HEK293 (cell line): ENCODE data around the gene JPH2.

Experiments
- CTCF ChIA-PET: fragments of 350-600 bp; formaldehyde crosslinking; extraction: SDS; loops from one replicate; lab custom pipeline; 2021; ENCODE audit warnings: antibody characterized with exemption; lab: Yijun Ruan, JAX
- POLR2A ChIA-PET: fragments of 300-600 bp; formaldehyde crosslinking; extraction: SDS; loops from one replicate; lab custom pipeline; 2020; ENCODE audit warnings: antibody characterized with exemption, inconsistent platforms; lab: Yijun Ruan, JAX
- H3K27ac ChIP-seq: fragments of 200-500 bp; sonication (Bioruptor generic); 2 replicates; pipeline ENCODE4 v1.5.1; 2014; ENCODE audit warnings: low read depth, low read length, control low read depth, inconsistent platforms; ENCODE audit errors: extremely low read depth
- H3K36me3 ChIP-seq, 2 experiments: fragments of 200-500 bp in 1 of 2; sonication (Bioruptor generic) in 1 of 2; 1 replicate in 1 of 2; 2 replicates in 1 of 2; pipeline ENCODE4 v1.5.1; 2014 to 2017; ENCODE audit warnings: inconsistent platforms in 2 of 2, low read length in 2 of 2; ENCODE audit not compliant: control insufficient read depth in 2 of 2, insufficient read depth in 1 of 2
- H3K4me1 ChIP-seq: fragments of 200-500 bp; sonication (Bioruptor generic); 2 replicates; pipeline ENCODE4 v1.5.1; 2014; ENCODE audit warnings: mild to moderate bottlenecking, low read length, inconsistent platforms; ENCODE audit not compliant: control insufficient read depth, insufficient read depth
- H3K4me3 ChIP-seq: 2 replicates; pipeline ENCODE4 v1.5.1; 2011; ENCODE audit warnings: low read depth, mild to moderate bottlenecking, control low read depth, low read length, moderate library complexity
- H3K9me3 ChIP-seq: fragments of 200-500 bp; sonication (Bioruptor generic); 2 replicates; pipeline ENCODE4 v1.5.1; 2014; ENCODE audit warnings: low read depth, low read length, inconsistent platforms; ENCODE audit not compliant: control insufficient read depth, insufficient read depth
- EGR2 ChIP-seq: fragments of 450-650 bp; formaldehyde crosslinking; IDR thresholded peaks from 2 replicates; pipeline ENCODE4 v1.5.1; 2016; ENCODE audit warnings: low read depth, missing biosample characterization, missing genetic modification characterization
- FEZF1 ChIP-seq: fragments of 450-650 bp; formaldehyde crosslinking; IDR thresholded peaks from 2 replicates; pipeline ENCODE4 v1.5.1; 2016; ENCODE audit warnings: missing biosample characterization, missing genetic modification characterization
- KLF10 ChIP-seq: fragments of 450-650 bp; IDR thresholded peaks from 2 replicates; pipeline ENCODE4 v1.5.1; 2018; ENCODE audit warnings: missing biosample characterization, mild to moderate bottlenecking, missing genetic modification characterization
- YY1 ChIP-seq: fragments of 450-650 bp; formaldehyde crosslinking; IDR thresholded peaks from 2 replicates; pipeline ENCODE4 v1.5.1; 2018; ENCODE audit warnings: missing biosample characterization, missing genetic modification characterization
- ZBTB1 ChIP-seq: fragments of 450-650 bp; formaldehyde crosslinking; IDR thresholded peaks from 2 replicates; pipeline ENCODE4 v1.5.1; 2016; ENCODE audit warnings: missing biosample characterization, missing genetic modification characterization
- ZBTB17 ChIP-seq: fragments of 450-650 bp; formaldehyde crosslinking; IDR thresholded peaks from 2 replicates; pipeline ENCODE4 v1.5.1; 2016; ENCODE audit warnings: missing biosample characterization, missing genetic modification characterization
- ZFHX2 ChIP-seq: fragments of 450-650 bp; formaldehyde crosslinking; conservative IDR thresholded peaks from 2 replicates; pipeline ENCODE4 v1.5.1; 2016; ENCODE audit warnings: missing biosample characterization, missing genetic modification characterization
- ZFP41 ChIP-seq: fragments of 450-650 bp; formaldehyde crosslinking; IDR thresholded peaks from 2 replicates; pipeline ENCODE4 v1.5.1; 2016; ENCODE audit warnings: missing biosample characterization, missing genetic modification characterization, borderline replicate concordance
- ZIC2 ChIP-seq: fragments of 450-650 bp; formaldehyde crosslinking; IDR thresholded peaks from 2 replicates; pipeline ENCODE4 v1.5.1; 2016; ENCODE audit warnings: missing biosample characterization, missing genetic modification characterization
- ZNF10 ChIP-seq: fragments of 450-650 bp; formaldehyde crosslinking; IDR thresholded peaks from 2 replicates; pipeline ENCODE4 v1.5.1; 2017; ENCODE audit warnings: missing biosample characterization, missing genetic modification characterization
- ZNF112 ChIP-seq: fragments of 450-650 bp; formaldehyde crosslinking; IDR thresholded peaks from 2 replicates; pipeline ENCODE4 v1.5.0; 2017; ENCODE audit warnings: missing biosample characterization, missing genetic modification characterization
- ZNF121 ChIP-seq: fragments of 450-650 bp; formaldehyde crosslinking; IDR thresholded peaks from 2 replicates; pipeline ENCODE4 v1.5.1; 2016; ENCODE audit warnings: missing biosample characterization, missing genetic modification characterization
- ZNF19 ChIP-seq: fragments of 450-650 bp; formaldehyde crosslinking; IDR thresholded peaks from 2 replicates; pipeline ENCODE4; 2016; ENCODE audit warnings: missing biosample characterization, missing genetic modification characterization, low read depth
- ZNF248 ChIP-seq: fragments of 450-650 bp; formaldehyde crosslinking; IDR thresholded peaks from 2 replicates; pipeline ENCODE4 v1.5.1; 2017; ENCODE audit warnings: missing biosample characterization, missing genetic modification characterization
- ZNF266 ChIP-seq: fragments of 450-650 bp; formaldehyde crosslinking; IDR thresholded peaks from 2 replicates; pipeline ENCODE4 v1.5.1; 2016; ENCODE audit warnings: missing biosample characterization, missing genetic modification characterization, low read depth
- ZNF292 ChIP-seq: fragments of 450-650 bp; formaldehyde crosslinking; IDR thresholded peaks from 2 replicates; pipeline ENCODE4 v1.5.1; 2016; ENCODE audit warnings: low read depth, missing biosample characterization, missing genetic modification characterization, borderline replicate concordance
- ZNF366 ChIP-seq: fragments of 450-650 bp; formaldehyde crosslinking; conservative IDR thresholded peaks from 2 replicates; pipeline ENCODE4 v1.5.1; 2016; ENCODE audit warnings: missing biosample characterization, missing genetic modification characterization
- ZNF530 ChIP-seq: fragments of 450-650 bp; formaldehyde crosslinking; IDR thresholded peaks from 2 replicates; pipeline ENCODE4 v1.5.1; 2016; ENCODE audit warnings: low read depth, missing biosample characterization, missing genetic modification characterization
- ZNF544 ChIP-seq: fragments of 450-650 bp; formaldehyde crosslinking; IDR thresholded peaks from 2 replicates; pipeline ENCODE4 v1.5.0; 2017; ENCODE audit warnings: missing biosample characterization, missing genetic modification characterization
- ZNF623 ChIP-seq: fragments of 450-650 bp; formaldehyde crosslinking; IDR thresholded peaks from 2 replicates; pipeline ENCODE4 v1.5.1; 2016; ENCODE audit warnings: missing biosample characterization, missing genetic modification characterization
- ZNF654 ChIP-seq: fragments of 450-650 bp; formaldehyde crosslinking; IDR thresholded peaks from 2 replicates; pipeline ENCODE4 v1.5.1; 2016; ENCODE audit warnings: low read depth, missing biosample characterization, missing genetic modification characterization
- ZNF670 ChIP-seq: fragments of 450-650 bp; formaldehyde crosslinking; IDR thresholded peaks from 2 replicates; pipeline ENCODE4 v1.5.1; 2016; ENCODE audit warnings: missing biosample characterization, missing genetic modification characterization, low read depth
- ZNF76 ChIP-seq: fragments of 450-650 bp; formaldehyde crosslinking; IDR thresholded peaks from 2 replicates; pipeline ENCODE4; 2016; ENCODE audit warnings: low read depth, missing biosample characterization, missing genetic modification characterization, borderline replicate concordance
- TF ChIP-seq, protein P1 (sequence below): fragments of 450-650 bp; formaldehyde crosslinking; conservative IDR thresholded peaks from 2 replicates; pipeline ENCODE4 v1.5.1; 2016; ENCODE audit warnings: low read depth, missing biosample characterization, missing genetic modification characterization
- TF ChIP-seq, protein P2 (sequence below): fragments of 450-650 bp; formaldehyde crosslinking; IDR thresholded peaks from 2 replicates; pipeline ENCODE4 v1.5.1; 2016; ENCODE audit warnings: missing biosample characterization, missing genetic modification characterization, low read depth
- TF ChIP-seq, protein P3 (sequence below): fragments of 450-650 bp; formaldehyde crosslinking; IDR thresholded peaks from 2 replicates; pipeline ENCODE4 v1.5.1; 2016; ENCODE audit warnings: missing biosample characterization, missing genetic modification characterization, low read depth
- TF ChIP-seq, protein P4 (sequence below): fragments of 450-650 bp; formaldehyde crosslinking; IDR thresholded peaks from 2 replicates; pipeline ENCODE4 v1.5.1; 2016; ENCODE audit warnings: missing biosample characterization, missing genetic modification characterization

Gene JPH2

DNA sequence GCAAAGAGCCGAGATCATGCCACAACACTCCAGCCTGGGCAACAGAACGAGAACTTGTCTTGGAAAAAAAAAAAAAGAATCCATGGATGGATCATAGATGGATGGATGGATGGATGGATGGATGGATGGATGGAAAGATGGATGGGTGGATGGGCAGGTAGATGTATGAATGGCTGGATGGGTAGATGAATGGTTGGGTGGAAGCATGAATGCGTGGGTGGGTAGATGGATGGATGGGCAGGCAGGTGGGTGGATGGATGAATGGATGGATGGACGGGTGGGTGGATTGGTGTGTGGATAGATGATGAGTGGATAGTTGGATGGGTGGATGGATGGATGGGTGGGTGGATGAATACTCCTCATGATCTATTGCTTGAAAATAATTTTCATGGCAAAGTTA is 1.4 kb downstream of the JPH2 start:
- H3K27ac ChIP-seq: no peak overlapping the region
- ChIA-PET POLR2A (no interaction called here), CTCF (interaction anchor here (1.3 to 2.4 kb wide), 2 partner anchors 68 to 69 kb away, joined by 3 to 8 read pairs; no protein-coding TSS in a partner anchor)
- peaks cover 6% of the 10 kb centered on the region for H3K4me1 ChIP-seq
- TF ChIP-seq ZNF266 (tag by site-specific recombination): no peak
- no peak for TF ChIP-seq ZNF654 (tag by site-specific recombination)
- peak; percentile 96 for TF ChIP-seq ZFHX2 (tag by site-specific recombination)
- peak; percentile 99 for TF ChIP-seq EGR2 (tag by site-specific recombination)
- TF ChIP-seq YY1: no peak
- TF ChIP-seq ZNF366 (tag by site-specific recombination): peak; percentile 92
- TF ChIP-seq, protein P1, sequence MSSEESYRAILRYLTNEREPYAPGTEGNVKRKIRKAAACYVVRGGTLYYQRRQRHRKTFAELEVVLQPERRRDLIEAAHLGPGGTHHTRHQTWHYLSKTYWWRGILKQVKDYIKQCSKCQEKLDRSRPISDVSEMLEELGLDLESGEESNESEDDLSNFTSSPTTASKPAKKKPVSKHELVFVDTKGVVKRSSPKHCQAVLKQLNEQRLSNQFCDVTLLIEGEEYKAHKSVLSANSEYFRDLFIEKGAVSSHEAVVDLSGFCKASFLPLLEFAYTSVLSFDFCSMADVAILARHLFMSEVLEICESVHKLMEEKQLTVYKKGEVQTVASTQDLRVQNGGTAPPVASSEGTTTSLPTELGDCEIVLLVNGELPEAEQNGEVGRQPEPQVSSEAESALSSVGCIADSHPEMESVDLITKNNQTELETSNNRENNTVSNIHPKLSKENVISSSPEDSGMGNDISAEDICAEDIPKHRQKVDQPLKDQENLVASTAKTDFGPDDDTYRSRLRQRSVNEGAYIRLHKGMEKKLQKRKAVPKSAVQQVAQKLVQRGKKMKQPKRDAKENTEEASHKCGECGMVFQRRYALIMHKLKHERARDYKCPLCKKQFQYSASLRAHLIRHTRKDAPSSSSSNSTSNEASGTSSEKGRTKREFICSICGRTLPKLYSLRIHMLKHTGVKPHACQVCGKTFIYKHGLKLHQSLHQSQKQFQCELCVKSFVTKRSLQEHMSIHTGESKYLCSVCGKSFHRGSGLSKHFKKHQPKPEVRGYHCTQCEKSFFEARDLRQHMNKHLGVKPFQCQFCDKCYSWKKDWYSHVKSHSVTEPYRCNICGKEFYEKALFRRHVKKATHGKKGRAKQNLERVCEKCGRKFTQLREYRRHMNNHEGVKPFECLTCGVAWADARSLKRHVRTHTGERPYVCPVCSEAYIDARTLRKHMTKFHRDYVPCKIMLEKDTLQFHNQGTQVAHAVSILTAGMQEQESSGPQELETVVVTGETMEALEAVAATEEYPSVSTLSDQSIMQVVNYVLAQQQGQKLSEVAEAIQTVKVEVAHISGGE: no peak
- TF ChIP-seq ZNF670 (tag by site-specific recombination): no peak
- TF ChIP-seq ZNF10: no peak
- no peak for TF ChIP-seq ZIC2 (tag by site-specific recombination)
- TF ChIP-seq, protein P2, sequence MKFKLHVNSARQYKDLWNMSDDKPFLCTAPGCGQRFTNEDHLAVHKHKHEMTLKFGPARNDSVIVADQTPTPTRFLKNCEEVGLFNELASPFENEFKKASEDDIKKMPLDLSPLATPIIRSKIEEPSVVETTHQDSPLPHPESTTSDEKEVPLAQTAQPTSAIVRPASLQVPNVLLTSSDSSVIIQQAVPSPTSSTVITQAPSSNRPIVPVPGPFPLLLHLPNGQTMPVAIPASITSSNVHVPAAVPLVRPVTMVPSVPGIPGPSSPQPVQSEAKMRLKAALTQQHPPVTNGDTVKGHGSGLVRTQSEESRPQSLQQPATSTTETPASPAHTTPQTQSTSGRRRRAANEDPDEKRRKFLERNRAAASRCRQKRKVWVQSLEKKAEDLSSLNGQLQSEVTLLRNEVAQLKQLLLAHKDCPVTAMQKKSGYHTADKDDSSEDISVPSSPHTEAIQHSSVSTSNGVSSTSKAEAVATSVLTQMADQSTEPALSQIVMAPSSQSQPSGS (tag by site-specific recombination): no peak
- peak; percentile 95 for TF ChIP-seq ZBTB17 (tag by site-specific recombination)
- no peak for TF ChIP-seq ZNF530 (tag by site-specific recombination)
- H3K4me3 ChIP-seq: no peak overlapping the region
- H3K9me3 ChIP-seq: no peaks in the 10 kb centered on the region
- no peaks in the 10 kb centered on the region for H3K36me3 ChIP-seq

DNA sequence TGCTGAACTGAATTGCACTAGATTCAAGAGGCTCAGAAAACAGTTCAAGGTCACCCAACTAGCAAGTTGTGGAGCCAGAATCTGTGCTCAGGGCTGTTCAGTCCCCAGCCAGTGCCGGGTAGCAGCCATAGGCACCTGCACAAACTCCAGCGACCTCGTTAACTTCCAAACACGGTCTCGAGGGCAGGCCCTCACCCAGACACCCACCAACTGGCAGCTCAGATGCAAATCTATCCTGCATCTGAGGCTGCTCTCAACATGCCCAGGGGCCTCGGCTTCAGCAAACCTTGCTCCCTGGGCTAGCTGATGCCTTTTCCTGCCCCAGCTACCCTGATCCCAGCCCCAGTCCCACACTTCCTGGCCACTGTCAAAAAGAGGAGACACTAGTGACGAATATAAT is 3.7 kb downstream of the JPH2 start:
- Histone ChIP-seq H3K4me1 (peaks cover 6% of the 10 kb centered on the region), H3K36me3 (no peaks in the 10 kb centered on the region), H3K27ac (no peak overlapping the region), H3K4me3 (no peak overlapping the region), H3K9me3 (no peaks in the 10 kb centered on the region)
- POLR2A ChIA-PET: no interaction called here
- CTCF ChIA-PET: interaction anchor here (1.0 to 1.2 kb wide), 2 partner anchors 8 to 66 kb away, joined by 4 to 5 read pairs; no protein-coding TSS in a partner anchor
- TF ChIP-seq ZNF121 (tag by site-specific recombination): no peak
- TF ChIP-seq ZNF544 (tag by site-specific recombination): no peak
- TF ChIP-seq ZFP41 (tag by site-specific recombination): no peak
- TF ChIP-seq ZBTB1 (tag by site-specific recombination): no peak
- TF ChIP-seq ZNF623 (tag by site-specific recombination): no peak
- no peak for TF ChIP-seq FEZF1 (tag by site-specific recombination)
- no peak for TF ChIP-seq ZNF248 (tag by site-specific recombination)
- TF ChIP-seq KLF10 (tag by site-specific recombination): no peak
- TF ChIP-seq, protein P3, sequence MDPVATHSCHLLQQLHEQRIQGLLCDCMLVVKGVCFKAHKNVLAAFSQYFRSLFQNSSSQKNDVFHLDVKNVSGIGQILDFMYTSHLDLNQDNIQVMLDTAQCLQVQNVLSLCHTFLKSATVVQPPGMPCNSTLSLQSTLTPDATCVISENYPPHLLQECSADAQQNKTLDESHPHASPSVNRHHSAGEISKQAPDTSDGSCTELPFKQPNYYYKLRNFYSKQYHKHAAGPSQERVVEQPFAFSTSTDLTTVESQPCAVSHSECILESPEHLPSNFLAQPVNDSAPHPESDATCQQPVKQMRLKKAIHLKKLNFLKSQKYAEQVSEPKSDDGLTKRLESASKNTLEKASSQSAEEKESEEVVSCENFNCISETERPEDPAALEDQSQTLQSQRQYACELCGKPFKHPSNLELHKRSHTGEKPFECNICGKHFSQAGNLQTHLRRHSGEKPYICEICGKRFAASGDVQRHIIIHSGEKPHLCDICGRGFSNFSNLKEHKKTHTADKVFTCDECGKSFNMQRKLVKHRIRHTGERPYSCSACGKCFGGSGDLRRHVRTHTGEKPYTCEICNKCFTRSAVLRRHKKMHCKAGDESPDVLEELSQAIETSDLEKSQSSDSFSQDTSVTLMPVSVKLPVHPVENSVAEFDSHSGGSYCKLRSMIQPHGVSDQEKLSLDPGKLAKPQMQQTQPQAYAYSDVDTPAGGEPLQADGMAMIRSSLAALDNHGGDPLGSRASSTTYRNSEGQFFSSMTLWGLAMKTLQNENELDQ: no peak
- TF ChIP-seq ZNF19: no peak
- no peak for TF ChIP-seq ZNF112 (tag by site-specific recombination)
- no peak for TF ChIP-seq ZNF292
- TF ChIP-seq, protein P4, sequence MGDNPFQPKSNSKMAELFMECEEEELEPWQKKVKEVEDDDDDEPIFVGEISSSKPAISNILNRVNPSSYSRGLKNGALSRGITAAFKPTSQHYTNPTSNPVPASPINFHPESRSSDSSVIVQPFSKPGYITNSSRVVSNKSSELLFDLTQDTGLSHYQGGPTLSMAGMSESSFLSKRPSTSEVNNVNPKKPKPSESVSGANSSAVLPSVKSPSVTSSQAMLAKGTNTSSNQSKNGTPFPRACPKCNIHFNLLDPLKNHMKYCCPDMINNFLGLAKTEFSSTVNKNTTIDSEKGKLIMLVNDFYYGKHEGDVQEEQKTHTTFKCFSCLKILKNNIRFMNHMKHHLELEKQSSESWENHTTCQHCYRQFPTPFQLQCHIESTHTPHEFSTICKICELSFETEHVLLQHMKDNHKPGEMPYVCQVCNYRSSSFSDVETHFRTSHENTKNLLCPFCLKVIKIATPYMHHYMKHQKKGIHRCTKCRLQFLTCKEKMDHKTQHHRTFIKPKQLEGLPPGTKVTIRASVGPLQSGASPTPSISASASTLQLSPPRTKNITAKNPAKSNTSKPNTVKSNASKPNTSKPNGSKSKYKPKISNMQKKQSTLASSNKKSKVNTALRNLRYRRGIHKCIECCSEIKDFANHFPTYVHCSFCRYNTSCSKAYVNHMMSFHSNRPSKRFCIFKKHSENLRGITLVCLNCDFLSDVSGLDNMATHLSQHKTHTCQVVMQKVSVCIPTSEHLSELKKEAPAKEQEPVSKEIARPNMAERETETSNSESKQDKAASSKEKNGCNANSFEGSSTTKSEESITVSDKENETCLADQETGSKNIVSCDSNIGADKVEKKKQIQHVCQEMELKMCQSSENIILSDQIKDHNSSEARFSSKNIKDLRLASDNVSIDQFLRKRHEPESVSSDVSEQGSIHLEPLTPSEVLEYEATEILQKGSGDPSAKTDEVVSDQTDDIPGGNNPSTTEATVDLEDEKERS (tag by site-specific recombination): no peak
- no peak for TF ChIP-seq ZNF76
